ENCODE results near the gene KRT7. TPM values are rescaled to one million over a fixed set of nuclear protein-coding genes. Genes with fewer than 3 reads are reported as not detected.
"Not testable (repeated sequence)": the region's sequence is repeated elsewhere in the genome, so short reads cannot be mapped to it uniquely, and the experiment has no call there.

KRT7 gene
- total RNA-seq, 1 donor from 2014 or later = 90.3 TPM

DNA sequence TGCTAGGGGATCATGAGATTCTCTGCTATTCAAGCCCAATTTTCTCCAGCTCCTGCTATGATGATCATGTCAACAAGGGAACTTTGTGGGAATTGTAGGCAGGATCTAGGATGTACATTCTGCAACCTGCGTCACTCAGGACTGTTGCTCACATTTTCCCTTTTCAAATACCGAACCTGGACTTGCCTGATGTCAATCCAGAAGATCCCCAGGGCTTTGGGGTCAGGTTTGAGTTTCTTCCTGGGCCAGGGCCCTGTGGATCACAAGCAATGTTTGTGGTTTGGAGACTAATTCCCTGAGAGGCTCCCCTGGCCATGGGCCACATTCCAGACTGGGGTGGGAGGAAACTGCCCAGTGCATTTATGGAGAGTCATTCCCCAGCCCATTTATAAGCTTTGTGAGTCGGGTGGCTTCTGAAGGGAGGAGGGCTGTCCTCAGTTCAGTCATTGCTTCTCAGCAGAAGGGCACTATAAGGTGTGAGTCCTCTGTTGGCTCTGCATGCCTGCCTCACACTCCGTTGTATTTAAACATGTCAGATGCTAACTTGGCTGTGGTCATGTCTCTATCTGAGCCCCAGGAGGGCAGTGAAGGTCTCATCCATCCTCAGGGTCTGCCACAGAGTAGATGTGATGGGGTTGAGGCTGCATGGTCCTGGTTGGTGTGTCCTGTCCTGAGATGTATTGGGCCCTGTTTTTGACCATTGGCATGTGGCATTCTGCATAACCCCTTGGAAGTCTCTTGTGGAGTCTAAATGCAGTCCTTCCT is 47.9 kb downstream of the KRT7 start:
- peaks cover 60% of the 10 kb centered on the region for H3K4me1 Mint-ChIP-seq

DNA sequence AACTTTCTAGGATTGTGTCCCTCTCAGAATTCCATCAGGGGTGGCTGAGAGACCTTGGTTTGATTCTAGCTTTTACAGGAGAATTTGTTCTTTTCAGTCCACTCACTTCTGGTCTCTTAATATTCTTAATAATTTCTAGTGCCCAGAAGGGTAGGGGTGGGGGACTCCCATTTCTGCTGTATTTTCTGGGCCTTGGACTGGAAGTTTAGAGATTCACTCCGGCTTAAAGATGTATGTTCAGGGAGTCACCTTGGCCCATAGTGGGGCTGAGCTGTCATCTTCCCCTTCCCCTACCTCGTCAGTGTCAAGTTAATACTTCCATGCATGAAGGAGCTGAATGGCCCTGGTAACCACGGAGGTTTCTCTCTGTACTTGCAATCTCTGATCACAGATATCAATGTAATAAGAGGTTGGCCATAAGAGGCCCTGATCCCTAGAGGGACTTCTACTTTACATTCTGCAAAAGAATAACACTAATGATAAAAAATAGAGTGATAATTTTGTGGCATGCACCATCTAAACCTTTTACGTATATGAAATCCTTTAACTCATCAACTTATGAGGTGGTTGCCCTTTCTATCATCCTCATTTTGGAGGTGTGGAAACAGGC is 51.6 kb downstream of the KRT7 start:
- DNase-seq (ENCODE audit: low spot score in 2 of 2, unreplicated experiment in 2 of 2) = no peak
- peak overlapping the region; percentile 53 for H3K27ac Mint-ChIP-seq
- peaks cover 51% of the 10 kb centered on the region for H3K4me1 Mint-ChIP-seq
- no peaks in the 10 kb centered on the region for H3K36me3 Mint-ChIP-seq
- TF ChIP-seq, protein P1, sequence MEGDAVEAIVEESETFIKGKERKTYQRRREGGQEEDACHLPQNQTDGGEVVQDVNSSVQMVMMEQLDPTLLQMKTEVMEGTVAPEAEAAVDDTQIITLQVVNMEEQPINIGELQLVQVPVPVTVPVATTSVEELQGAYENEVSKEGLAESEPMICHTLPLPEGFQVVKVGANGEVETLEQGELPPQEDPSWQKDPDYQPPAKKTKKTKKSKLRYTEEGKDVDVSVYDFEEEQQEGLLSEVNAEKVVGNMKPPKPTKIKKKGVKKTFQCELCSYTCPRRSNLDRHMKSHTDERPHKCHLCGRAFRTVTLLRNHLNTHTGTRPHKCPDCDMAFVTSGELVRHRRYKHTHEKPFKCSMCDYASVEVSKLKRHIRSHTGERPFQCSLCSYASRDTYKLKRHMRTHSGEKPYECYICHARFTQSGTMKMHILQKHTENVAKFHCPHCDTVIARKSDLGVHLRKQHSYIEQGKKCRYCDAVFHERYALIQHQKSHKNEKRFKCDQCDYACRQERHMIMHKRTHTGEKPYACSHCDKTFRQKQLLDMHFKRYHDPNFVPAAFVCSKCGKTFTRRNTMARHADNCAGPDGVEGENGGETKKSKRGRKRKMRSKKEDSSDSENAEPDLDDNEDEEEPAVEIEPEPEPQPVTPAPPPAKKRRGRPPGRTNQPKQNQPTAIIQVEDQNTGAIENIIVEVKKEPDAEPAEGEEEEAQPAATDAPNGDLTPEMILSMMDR (IDR thresholded peaks at IDR 0.05; ENCODE audit: unreplicated experiment) = no peak
- no peaks in the 10 kb centered on the region for H3K27me3 Mint-ChIP-seq (ENCODE audit: low read depth)
- H3K9me3 Mint-ChIP-seq = no peaks in the 10 kb centered on the region
- no peak overlapping the region for H3K4me3 Mint-ChIP-seq

More for the DNA sequence above, 47.9 kb downstream of the KRT7 start:
- Mint-ChIP-seq H3K9me3 (no peaks in the 10 kb centered on the region), H3K36me3 (no peaks in the 10 kb centered on the region), H3K27ac (peak overlapping the region; percentile 90), H3K27me3 (ENCODE audit: low read depth) (peaks cover 2% of the 10 kb centered on the region), H3K4me3 (no peak overlapping the region)
- TF ChIP-seq, protein P1 (IDR thresholded peaks at IDR 0.05; ENCODE audit: unreplicated experiment) = no peak
- DNase-seq (ENCODE audit: low spot score in 2 of 2, unreplicated experiment in 2 of 2) = peak in 1 of 2 experiments; percentile 62

DNA sequence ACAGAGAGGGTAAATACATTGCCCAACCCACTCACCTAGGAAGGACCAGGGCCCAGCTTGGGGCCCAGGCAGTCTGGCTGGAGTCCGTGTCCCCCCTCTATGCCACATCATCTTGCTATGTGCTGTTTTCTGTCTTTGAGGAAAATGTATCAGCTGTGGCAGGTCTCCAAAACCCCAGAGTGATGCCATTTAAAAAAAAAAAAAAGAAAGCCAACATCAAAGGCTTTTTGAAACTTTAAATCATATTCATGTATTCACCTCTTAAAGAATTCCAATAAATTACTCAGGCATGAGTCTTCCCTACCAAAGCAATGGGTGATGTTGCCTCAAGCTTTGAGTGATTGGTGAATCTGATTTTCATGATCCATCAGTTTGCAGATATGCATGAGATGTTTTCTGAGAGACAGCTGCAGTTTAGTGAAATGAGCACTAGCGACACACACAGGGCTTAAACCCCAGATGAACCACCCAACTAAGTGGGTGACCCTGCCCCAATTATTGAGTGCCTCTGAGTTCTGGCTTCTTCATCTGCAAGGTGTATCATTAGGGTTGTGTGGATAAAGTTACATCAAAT is 52.2 kb downstream of the KRT7 start:
- H3K4me1 Mint-ChIP-seq = peaks cover 45% of the 10 kb centered on the region
- no peaks in the 10 kb centered on the region for H3K9me3 Mint-ChIP-seq
- TF ChIP-seq, protein P1 (IDR thresholded peaks at IDR 0.05; ENCODE audit: unreplicated experiment) = no peak
- no peaks in the 10 kb centered on the region for H3K27me3 Mint-ChIP-seq (ENCODE audit: low read depth)
- peak in 1 of 2 experiments; percentile 19 for DNase-seq (ENCODE audit: low spot score in 2 of 2, unreplicated experiment in 2 of 2)
- H3K36me3 Mint-ChIP-seq = no peaks in the 10 kb centered on the region
- H3K4me3 Mint-ChIP-seq = no peak overlapping the region
- H3K27ac Mint-ChIP-seq = peak overlapping the region; percentile 53

DNA sequence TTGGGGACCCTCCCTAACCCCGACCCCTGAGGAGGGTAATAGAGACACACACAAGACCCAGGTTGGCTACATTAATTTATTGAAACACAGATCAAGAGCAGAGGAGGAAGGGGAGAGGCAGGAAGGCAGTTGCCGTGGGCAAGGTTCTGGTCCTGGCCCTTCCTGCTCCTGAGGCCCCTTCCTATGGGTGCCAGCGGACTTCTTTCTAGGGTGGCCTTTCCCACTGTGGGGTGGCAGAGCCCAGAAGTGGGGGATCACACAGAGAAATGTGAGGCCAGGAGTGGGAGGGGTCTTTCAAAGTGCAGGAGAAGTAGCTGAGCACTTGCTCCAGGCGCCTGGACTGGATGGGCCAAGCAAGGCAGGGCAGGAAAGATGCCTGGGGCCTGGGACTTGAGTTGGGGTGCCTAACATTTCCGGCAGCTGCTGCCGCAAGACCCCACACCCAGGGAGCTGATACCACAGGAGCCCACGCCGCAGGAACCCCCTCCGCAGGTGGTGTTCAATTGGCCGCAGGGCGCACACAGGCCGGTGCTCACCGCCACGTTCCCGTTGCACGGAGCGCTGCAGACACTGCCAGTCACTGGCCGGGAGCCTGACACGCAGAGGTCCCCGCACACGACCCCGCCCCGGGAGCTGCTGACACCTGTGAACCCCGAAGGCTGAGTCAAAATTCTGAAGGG is 52.9 kb downstream of the KRT7 start:
- Mint-ChIP-seq H3K27me3 (ENCODE audit: low read depth) (no peaks in the 10 kb centered on the region), H3K4me3 (no peak overlapping the region), H3K27ac (no peak overlapping the region), H3K36me3 (no peaks in the 10 kb centered on the region), H3K4me1 (peaks cover 38% of the 10 kb centered on the region), H3K9me3 (no peaks in the 10 kb centered on the region)
- peak in 1 of 2 experiments; percentile 35 for DNase-seq (ENCODE audit: low spot score in 2 of 2, unreplicated experiment in 2 of 2)
- TF ChIP-seq, protein P1 (IDR thresholded peaks at IDR 0.05; ENCODE audit: unreplicated experiment) = no peak

DNA sequence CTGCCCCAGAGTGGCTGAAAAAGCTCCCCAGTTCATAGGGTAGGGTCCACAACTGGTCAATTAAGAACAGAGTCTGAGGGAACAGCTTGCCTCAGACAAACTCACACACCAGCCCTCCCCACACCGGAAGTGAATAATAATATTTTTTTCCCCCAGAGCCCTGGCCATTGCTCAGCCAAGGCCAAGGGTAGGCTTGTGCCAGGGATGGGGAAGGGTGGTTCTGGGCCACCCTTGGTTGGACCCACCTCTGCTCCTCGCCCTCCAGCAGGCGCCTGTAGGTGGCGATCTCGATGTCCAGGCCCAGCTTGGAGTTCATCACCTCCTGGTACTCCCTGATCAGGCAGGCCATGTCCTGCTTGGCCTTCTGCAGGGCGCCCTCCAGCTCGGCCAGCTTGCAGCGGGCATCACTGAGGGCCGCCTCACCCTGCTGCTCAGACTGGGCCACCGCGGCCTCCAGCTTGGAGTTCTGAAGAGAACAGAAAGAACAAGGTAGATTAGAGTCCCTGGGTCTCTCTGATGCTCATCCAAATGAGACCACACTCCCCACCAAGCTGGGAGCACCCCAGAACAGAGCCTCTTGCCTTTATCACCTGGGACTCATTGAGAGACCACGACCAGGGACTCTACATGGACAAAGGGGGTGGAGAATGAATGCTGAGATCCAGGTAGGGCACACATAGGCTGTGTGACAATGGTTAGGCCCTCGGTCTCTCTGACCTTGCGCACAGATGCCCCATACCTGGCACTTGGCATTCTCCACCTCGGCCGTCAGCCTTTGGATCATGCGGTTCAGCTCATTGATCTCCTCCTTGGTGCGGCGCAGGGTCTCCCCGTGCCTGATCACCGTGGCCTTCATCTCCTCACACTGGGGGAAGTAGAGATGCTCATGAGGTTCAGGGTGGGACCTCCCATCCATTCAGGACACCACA is 54.1 kb downstream of the KRT7 start:
- not testable (repeated sequence) for H3K27me3 Mint-ChIP-seq (ENCODE audit: low read depth); H3K4me3 Mint-ChIP-seq; H3K9me3 Mint-ChIP-seq; H3K36me3 Mint-ChIP-seq; H3K27ac Mint-ChIP-seq
- DNase-seq (ENCODE audit: low spot score in 2 of 2, unreplicated experiment in 2 of 2) = peak in 1 of 2 experiments; percentile 17
- H3K4me1 Mint-ChIP-seq = peaks cover 32% of the 10 kb centered on the region

DNA sequence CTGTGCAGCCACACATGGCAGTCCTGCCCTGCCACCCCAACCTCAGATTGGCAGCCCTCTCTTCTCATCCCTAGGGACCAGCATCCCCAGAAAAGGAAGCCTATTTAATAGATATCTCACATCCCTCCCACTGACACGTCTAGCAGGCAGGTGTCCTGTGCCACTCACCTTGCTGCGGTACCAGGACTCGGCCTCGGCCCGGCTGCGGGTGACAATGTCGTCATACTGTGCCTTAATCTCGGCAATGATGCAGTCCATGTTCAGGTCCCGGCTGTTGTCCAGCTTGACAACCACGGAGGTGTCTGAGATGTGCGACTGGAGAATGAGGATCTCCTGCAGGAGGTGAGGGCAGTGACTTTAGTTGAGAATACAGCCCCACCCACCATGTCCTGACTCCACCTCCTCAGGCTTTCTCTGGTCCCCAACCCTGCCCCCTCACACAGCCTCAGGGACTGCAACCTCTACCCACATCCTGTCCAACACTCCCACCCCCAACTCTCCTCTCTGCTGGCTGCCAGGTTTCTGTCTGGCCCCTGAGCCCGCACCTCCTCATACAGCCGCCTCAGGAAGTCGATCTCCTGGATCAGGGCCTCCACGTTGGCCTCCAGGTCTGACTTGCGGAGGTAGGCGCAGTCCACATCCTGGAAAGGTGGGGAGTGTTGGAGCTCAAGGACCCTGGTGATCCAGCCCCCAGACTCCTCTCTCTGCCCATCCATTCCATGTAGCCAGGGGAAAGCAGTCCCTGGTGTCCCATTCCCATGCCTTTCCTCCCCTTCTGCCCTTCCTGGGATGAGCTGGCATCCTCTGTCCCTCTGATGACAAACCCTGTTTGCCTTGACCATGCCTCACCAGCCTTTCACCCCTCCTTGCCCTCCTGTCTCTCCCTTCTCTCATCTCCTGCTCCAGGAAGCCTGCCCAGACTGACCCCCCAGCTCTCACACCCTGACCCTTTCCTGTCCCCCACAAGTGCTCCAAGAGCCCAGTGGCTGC is 55.1 kb downstream of the KRT7 start:
- H3K9me3 Mint-ChIP-seq; H3K4me3 Mint-ChIP-seq; H3K27ac Mint-ChIP-seq; DNase-seq (ENCODE audit: low spot score in 2 of 2, unreplicated experiment in 2 of 2); H3K27me3 Mint-ChIP-seq (ENCODE audit: low read depth); H3K36me3 Mint-ChIP-seq: not testable (repeated sequence)
- H3K4me1 Mint-ChIP-seq = peaks cover 28% of the 10 kb centered on the region

DNA sequence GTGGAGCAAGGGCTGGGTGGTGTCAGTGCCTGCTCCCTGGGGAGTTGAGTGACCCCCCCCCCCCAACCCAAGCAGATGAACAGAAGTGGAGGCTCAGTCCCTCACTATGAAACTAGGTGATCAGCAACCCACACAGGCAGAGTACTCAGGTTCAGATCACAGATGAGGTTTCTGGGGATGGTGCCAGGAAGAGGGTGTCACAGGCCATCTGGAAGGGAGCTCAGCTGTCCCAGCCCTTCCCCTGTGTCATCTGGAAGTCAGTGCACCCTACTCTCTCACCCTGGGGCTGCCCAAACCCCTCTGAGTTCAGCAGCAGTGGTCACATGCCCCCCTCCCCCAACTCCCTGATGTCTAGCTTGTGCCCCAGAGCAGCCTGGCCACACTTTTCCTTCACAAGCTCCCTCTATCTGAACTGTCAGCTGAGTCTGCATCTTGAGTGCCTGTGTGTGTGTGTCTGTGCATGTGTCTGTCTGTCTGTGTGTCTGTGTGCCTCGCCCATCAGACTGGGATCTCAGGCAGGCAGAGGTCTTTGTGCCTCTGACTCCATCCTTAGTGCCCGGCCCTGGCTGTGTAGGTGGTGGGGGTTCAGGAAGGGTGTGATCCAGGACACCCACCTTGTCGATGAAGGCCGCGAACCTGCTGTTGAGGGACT is 57.6 kb downstream of the KRT7 start:
- H3K27ac Mint-ChIP-seq, H3K4me3 Mint-ChIP-seq, H3K9me3 Mint-ChIP-seq: not testable (repeated sequence)

More for the DNA sequence above, 57.6 kb downstream of the KRT7 start:
- H3K36me3 Mint-ChIP-seq; DNase-seq (ENCODE audit: low spot score in 2 of 2, unreplicated experiment in 2 of 2): not testable (repeated sequence)
- peaks cover 11% of the 10 kb centered on the region for H3K4me1 Mint-ChIP-seq
- peaks cover 17% of the 10 kb centered on the region for H3K27me3 Mint-ChIP-seq (ENCODE audit: low read depth)
